GM23338 (cell line): Measurements from ENCODE around the gene EPHB2. TPM values are rescaled to one million over a fixed set of nuclear protein-coding genes. Genes with fewer than 3 reads are reported as not detected.
A peak's percentile ranks its signal among the peaks of the same experiment; 100 is the strongest.

ENCODE experiments used
- ATAC-seq: fragments of 200-7000 bp; cut with Tn5 transposase; 3 replicates; pipeline ENCODE4 v1.9.1; 2020
- DNase-seq: peaks from one replicate; pipeline ENCODE4 v3.0.0-alpha.2; 2015; ENCODE audit warnings: low spot score
- H2AFZ ChIP-seq: fragments of 200-600 bp; sonication (generic); 2 replicates; pipeline ENCODE4 v1.8.0; 2016; ENCODE audit warnings: antibody characterized with exemption, mild to moderate bottlenecking, moderate library complexity
- H3F3A ChIP-seq: fragments of 200-600 bp; sonication (generic); replicated peaks from 2 replicates; pipeline ENCODE4 v1.8.0; 2017; ENCODE audit warnings: antibody characterized with exemption, mixed run types, low read depth
- H3K27ac ChIP-seq: fragments of 200-600 bp; sonication (generic); 2 replicates; pipeline ENCODE4 v1.6.1; 2016; ENCODE audit warnings: low read depth
- H3K27me3 ChIP-seq: fragments of 200-600 bp; sonication (generic); 2 replicates; pipeline ENCODE4 v1.8.0; 2016; ENCODE audit warnings: mild to moderate bottlenecking, mixed run types, moderate library complexity; ENCODE audit not compliant: insufficient read depth
- H3K36me3 ChIP-seq: fragments of 200-600 bp; sonication (generic); 2 replicates; pipeline ENCODE4 v1.8.0; 2016; ENCODE audit warnings: mild to moderate bottlenecking; ENCODE audit not compliant: insufficient read depth
- H3K4me1 ChIP-seq: fragments of 200-600 bp; sonication (generic); 2 replicates; pipeline ENCODE4 v1.8.0; 2016; ENCODE audit warnings: mild to moderate bottlenecking, moderate library complexity; ENCODE audit not compliant: insufficient read depth
- H3K4me2 ChIP-seq: fragments of 200-600 bp; sonication (generic); 2 replicates; pipeline ENCODE4 v1.7.1; 2017; ENCODE audit warnings: mixed run types
- H3K4me3 ChIP-seq: fragments of 200-600 bp; sonication (generic); 2 replicates; pipeline ENCODE4 v1.6.1; 2016; ENCODE audit warnings: mixed run types
- H3K79me2 ChIP-seq: fragments of 200-600 bp; sonication (generic); replicated peaks from 2 replicates; pipeline ENCODE4 v1.8.0; 2017; ENCODE audit warnings: mild to moderate bottlenecking; ENCODE audit not compliant: insufficient read depth
- H3K9me2 ChIP-seq: fragments of 200-600 bp; sonication (generic); 2 replicates; pipeline ENCODE4 v1.8.0; 2017; ENCODE audit not compliant: insufficient read depth
- H4K20me1 ChIP-seq: fragments of 200-600 bp; sonication (generic); replicated peaks from 2 replicates; pipeline ENCODE4 v1.8.0; 2017; ENCODE audit warnings: mild to moderate bottlenecking; ENCODE audit not compliant: insufficient read depth
- H3K27ac Mint-ChIP-seq: 2 replicates; pipeline ENCODE4 v1.8.0; 2020; ENCODE audit warnings: inconsistent platforms, mild to moderate bottlenecking, moderate library complexity, mixed read lengths
- H3K27me3 Mint-ChIP-seq: 3 replicates; pipeline ENCODE4 v1.8.0; 2022; ENCODE audit warnings: low read depth, mild to moderate bottlenecking, moderate library complexity, mixed read lengths, inconsistent platforms; ENCODE audit not compliant: insufficient read depth, poor library complexity
- H3K36me3 Mint-ChIP-seq: 3 replicates; pipeline ENCODE4 v1.8.0; 2021; ENCODE audit warnings: low read depth, mild to moderate bottlenecking, inconsistent platforms, moderate library complexity, mixed read lengths
- H3K4me1 Mint-ChIP-seq: 3 replicates; pipeline ENCODE4 v1.8.0; 2020; ENCODE audit warnings: mild to moderate bottlenecking, inconsistent platforms, mixed read lengths
- H3K4me3 Mint-ChIP-seq: 3 replicates; pipeline ENCODE4 v1.8.0; 2021; ENCODE audit warnings: moderate library complexity, mild to moderate bottlenecking, inconsistent platforms, mixed read lengths
- H3K9me3 Mint-ChIP-seq: 3 replicates; pipeline ENCODE4 v1.8.0; 2020; ENCODE audit warnings: moderate library complexity, mild to moderate bottlenecking, inconsistent platforms, mixed read lengths
- ZNF462 ChIP-seq: fragments of 250-450 bp; sonication (Bioruptor Pico); IDR thresholded peaks from 2 replicates; pipeline ENCODE4 v1.5.0; 2020; ENCODE audit warnings: mild to moderate bottlenecking, moderate library complexity
- polyA plus RNA-seq: library from polyadenylated mRNA; unstranded; fragments of >200 nt; fragmentation: Nextera tagmentation; extraction: Ambion mirVana; gene quantifications from 2 replicates; pipeline ENCODE4 v1.2.1, GENCODE V29; 2016
- total RNA-seq: library from RNA; depleted of rRNA; stranded (reverse); fragments of >200 nt; shearing (Covaris generic); gene quantifications from 2 replicates; pipeline ENCODE4 v1.2.3, GENCODE V29; 2014

The EPHB2 gene
- total and polyA plus RNA-seq, 2 experiments from 2014 or later, result 4.1 to 20.1 TPM

- no peak overlapping the region for H3K4me2 ChIP-seq
Measured at GRCh38 chr1:22875241-22875640, 164.6 kb downstream of the EPHB2 start.

More at GRCh38 chr1:22875241-22875640, 164.6 kb downstream of the EPHB2 start:
- Histone ChIP-seq H3K79me2 (no peaks in the 10 kb centered on the region), H3K27ac (no peak overlapping the region), H3K4me3 (no peak overlapping the region), H4K20me1 (no peaks in the 10 kb centered on the region), H3K4me1 (0 out of 2 replicates have a peak, but pooled peaks cover 2% of the 10 kb centered on the region), H2AFZ (no peak overlapping the region), H3K36me3 (no peaks in the 10 kb centered on the region), H3K9me2 (no peaks in the 10 kb centered on the region), H3K27me3 (no peaks in the 10 kb centered on the region), H3F3A (no peaks in the 10 kb centered on the region)
- Mint-ChIP-seq H3K4me3 (no peak overlapping the region), H3K36me3 (no peaks in the 10 kb centered on the region), H3K27ac (peak overlapping the region; percentile 12; the same call in 1 of the 2 replicates), H3K27me3 (peaks cover 10% of the 10 kb centered on the region), H3K9me3 (no peaks in the 10 kb centered on the region), H3K4me1 (peaks cover 12% of the 10 kb centered on the region)
- DNase-seq, result no peak
- TF ChIP-seq ZNF462 (CRISPR knock-in tag), result no peak
- ATAC-seq, result no peak; the same call in 2 of the 3 replicates
